GM21529 (cell line): ENCODE measurements around the gene ARHGAP20.

ENCODE experiments used
- ATAC-seq: cut with Tn5 transposase; IDR thresholded peaks from one replicate; pipeline ENCODE4 v1.9.1; 2021; ENCODE audit not compliant: unreplicated experiment

ARHGAP20 gene

DNA sequence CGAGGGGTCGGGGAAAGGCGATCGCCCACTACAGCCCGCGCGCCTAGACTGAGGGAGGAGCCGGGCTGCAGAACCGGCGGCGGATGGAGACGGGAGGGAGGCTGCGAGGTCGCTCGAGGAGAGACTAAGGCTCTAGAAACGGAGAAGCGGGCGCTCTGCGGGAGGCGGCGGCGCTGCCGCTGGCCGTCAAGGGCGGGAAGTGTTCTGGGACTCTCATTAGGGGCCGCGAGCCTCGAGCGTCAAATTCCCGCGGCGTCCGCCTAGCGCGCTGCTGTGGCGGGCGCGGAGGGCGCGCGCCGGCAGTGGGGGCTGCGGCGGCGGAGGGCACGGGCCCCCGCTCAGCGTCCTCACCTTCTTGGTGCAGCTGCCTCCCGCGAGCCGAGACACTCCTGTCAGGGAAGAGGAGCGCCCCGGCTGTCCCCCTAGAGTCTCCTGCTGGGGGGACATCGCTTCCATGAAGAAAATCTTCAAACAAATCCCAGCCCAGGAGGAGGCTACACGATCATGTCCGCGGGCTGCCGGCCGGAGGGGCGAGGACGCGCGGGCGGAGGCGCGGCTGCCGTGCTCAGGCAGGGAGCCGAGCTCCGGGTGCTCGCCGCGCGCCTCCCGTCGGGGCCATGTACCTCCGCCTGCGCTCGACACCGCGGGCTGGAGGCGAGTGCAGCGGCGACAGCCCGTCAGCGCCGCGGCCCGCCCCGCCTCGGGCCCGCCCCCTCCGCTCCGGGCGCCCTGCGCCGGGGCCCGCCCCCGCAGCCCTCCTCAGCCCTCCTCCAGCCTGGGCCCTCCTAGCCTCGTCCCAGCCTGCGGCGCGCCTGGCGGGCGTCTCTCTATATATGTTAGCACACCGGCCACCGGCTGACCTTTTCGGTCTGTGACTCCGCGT, at the start of gene ARHGAP20:
ARHGAP20 (minus strand) TSS at position 662 of the 883 bp plus-strand sequence; CDS start at position 456, 206 bp downstream.
- peak; percentile 82 for ATAC-seq

DNA sequence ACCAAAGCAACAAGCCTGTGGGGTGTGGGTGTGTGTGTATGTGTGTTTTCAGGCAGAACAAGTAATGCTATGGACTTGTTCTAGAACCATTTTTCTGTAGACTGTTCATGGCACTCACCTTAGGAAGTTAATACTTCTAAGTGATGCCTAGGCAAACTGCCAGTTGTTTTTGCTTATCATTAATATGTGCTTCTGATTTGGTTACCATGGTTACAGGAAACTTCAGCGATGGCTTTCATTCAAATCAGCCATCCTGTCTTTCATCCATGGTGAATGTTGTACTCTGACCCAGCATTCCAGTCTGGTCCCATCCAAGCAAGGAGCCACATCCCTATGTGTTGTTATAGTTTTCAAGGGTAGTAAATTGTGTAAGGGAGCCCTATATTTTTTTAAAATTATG, 49.8 kb upstream of the ARHGAP20 start:
- no peak for ATAC-seq

- ATAC-seq, result no peak
Measured at GRCh38 chr11:110761131-110761530, 48.9 kb upstream of the ARHGAP20 start.

GRCh38 chr11:110759972-110760381, 47.7 kb upstream of the ARHGAP20 start:
- no peak for ATAC-seq

- no peak for ATAC-seq
Measured at GRCh38 chr11:110757962-110758755, 45.9 kb upstream of the ARHGAP20 start.

DNA sequence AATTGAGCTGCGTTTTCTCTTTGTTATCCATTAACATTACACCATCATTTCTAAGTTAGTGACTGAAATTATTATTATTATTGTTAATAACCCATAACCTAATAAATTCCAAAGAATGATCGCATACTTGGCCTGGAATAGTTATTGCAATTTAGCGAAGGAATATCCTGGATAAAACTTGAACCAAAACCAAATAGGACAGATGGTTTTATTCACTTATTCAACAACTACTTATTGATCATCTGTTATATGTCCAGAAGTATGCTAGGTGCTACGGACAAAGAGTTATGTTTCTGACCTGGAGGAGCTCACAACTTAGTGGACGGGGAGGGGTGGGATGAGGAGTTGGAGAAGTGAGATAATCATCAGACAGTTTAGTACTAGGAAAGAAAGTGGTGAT, 44.8 kb upstream of the ARHGAP20 start:
- ATAC-seq, result no peak

GRCh38 chr11:110755941-110756340, 43.7 kb upstream of the ARHGAP20 start:
- no peak for ATAC-seq

DNA sequence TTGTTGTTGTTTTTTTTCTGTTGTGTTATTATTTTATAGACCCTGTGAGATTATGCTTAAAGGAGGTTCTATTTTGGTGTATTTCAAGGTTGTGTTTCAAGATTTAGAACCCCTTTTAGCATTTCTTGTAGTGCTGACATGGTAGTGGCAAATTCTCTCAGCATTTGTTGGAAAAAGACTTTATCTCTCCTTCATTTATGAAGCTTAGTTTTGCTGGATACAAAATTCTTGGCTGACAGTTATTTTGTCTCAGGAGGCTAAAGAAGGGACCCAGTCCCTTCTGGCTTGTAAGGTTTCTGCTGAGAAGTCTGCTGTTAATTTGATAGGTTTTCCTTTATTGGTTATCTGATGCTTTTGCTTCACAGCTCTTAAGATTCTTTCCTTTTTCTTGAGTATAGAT, 40.7 kb upstream of the ARHGAP20 start:
- ATAC-seq, result no peak

- no peak for ATAC-seq
Measured at GRCh38 chr11:110750100-110750499, 37.9 kb upstream of the ARHGAP20 start.

- ATAC-seq, result no peak
Measured at GRCh38 chr11:110747531-110747930, 35.3 kb upstream of the ARHGAP20 start.

DNA sequence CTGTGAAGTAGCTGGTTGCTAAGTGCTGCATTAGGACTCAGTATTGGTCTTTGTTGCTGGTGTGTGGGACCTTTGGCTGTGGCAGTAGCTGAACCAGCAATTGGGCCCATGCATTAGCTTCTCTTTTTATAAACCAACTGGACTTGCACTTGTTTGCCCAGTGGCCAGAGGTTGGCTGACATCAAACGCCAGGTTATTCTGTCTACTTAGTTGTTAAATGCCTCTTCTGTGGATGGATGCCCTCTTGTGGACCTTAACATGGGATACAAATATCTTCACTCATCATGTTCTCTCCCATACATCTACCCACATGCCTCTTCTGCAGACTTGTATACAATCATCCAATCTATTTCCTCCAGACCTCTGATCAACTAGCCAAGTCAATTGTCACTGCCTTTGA, 26.4 kb upstream of the ARHGAP20 start:
- ATAC-seq, result no peak

- ATAC-seq, result no peak
Measured at GRCh38 chr11:110737593-110737992, 25.4 kb upstream of the ARHGAP20 start.

GRCh38 chr11:110736171-110736553, 23.9 kb upstream of the ARHGAP20 start:
- ATAC-seq, result no peak

DNA sequence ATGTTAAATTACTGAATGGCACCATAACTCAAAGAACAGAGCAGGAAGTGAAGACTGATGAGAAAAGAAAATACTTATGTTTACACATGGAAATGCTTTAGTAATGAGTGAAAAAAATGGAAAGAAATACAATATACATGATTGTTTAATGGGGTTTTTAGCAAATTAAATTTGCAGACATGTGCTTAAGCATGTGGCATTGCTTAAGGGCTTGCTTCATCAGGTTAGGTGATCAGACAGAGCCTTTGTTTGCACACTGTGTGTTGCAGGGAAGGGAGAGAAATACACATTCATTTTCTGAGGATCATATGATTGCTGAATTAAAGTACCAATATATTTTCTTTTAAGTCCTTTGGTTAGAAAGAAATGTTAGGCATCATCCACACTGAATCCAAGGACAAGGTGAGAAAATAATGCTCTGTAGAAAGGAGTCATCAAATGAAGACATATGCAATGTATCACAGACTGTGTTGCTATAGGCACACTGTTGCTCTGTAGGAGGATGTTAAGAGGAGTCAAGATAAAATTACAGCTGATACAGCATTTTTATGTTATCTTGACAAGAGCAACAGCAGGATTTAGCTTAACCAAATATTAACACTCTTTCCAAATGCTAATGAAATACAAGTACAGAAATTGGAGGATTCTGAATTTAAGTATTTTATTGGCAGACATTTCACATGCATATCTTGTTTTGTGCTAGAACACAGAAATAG, 23.4 kb upstream of the ARHGAP20 start:
- ATAC-seq, result no peak

GRCh38 chr11:110734790-110735189, 22.6 kb upstream of the ARHGAP20 start:
- no peak for ATAC-seq

- no peak for ATAC-seq
Measured at GRCh38 chr11:110730773-110731172, 18.5 kb upstream of the ARHGAP20 start.

DNA sequence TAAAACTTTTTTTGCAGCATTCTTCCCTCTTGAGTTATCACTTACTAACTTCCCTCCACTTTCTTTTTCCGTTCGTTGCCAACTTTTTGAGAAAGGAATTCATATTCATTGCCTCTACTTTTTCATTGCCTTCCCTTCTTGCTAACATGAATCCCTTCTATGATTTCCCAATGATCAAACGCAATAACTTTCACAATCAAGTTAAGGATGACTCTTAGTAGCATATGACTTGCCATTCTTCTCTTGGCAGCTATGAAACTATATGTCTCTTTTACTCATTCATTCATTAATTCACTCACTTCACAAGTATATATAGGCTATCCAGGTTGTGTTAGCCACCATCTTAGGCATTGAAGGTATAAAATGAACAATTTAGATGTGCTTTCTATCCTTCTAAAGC, 16.6 kb upstream of the ARHGAP20 start:
- no peak for ATAC-seq

DNA sequence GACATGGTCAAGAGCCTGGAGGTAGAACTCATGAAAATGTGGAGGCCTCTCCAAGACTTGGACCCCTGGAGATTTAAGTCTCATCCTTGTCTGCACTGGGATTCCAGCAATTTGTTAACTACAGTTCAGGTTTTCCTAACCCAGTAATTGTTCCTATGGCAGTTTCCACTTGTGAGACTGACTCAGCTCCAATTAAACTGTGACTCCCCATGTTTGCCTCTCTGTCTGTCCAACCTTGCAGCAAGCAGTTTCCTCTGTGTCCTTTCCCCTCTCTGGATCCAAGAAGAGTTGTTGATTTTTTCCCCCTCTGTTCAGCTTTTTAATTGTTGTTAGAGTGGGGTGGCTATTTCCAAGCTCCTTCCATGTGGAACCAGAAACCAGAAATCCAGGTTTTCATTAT, 16.2 kb upstream of the ARHGAP20 start:
- no peak for ATAC-seq

DNA sequence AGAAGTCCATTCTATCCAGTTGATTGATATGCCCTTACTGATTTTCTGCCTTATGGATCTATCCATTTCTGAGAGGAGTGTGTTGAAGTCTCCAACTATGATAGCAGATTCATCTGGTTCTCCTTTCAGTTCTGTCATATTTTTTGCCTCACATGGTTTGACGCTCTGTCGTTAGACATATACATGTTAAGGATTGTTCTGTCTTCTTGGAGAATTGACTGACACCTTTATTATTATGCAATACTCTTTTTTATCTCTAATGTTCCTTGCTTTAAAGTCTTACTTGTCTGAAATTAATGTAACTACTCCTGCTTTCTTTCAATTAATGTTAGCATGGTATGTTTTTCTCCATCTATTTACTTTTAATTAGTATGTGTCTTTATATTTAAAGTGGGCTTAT, 12.1 kb upstream of the ARHGAP20 start:
- no peak for ATAC-seq

DNA sequence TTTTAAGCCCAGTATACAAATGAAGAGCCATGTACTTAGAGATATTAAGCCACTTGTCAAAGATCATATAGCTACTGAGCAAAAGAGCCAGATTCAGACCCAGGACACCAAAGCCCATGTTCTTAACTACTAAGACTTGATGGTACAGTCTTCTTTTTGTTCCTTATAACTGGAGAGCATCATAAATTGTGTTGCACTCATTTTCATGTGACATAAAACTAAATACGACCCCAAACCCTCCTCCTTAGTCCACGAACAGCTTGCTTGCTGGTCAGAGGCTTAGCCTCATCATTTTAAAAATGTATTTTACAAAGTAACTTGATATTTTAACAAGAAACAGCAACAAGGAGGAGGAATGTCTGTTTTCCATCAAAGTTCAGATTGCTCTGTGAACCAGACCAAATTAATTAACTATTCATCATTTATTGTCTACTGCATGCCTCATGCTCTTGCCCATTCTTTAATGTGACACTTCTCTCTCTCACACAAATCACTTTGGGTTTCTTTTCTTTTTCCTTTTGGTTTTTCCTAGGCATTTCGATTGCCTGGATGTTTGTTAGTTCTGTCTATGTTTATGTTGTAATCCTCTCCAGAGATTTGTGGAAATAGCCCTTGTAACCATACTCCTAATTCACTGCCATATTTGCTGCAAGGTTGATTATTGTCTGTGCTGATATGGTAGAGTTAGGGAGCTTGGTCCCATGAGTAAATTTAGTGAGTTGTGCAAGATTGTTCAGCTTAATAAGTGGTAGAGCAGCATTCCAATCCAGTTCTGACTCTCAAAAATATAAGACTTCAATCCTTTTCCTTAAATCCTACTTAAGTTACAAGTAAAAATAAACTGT, 8.4 kb upstream of the ARHGAP20 start:
- ATAC-seq, result no peak

GRCh38 chr11:110716361-110716760, 4.1 kb upstream of the ARHGAP20 start:
- ATAC-seq, result no peak
